T-helper 17 cell (primary cell): ENCODE results near the gene PARD3. TPM values are rescaled to one million over a fixed set of nuclear protein-coding genes. Genes with fewer than 3 reads are reported as not detected.

Experiments
- ATAC-seq: fragments of 150-1000 bp; cut with Tn5 transposase; 2 replicates; pipeline ENCODE4 v1.10.0; 2021; ENCODE audit warnings: mild to moderate bottlenecking, moderate library complexity
- DNase-seq, 3 donors: peaks; one replicate each; pipeline versions ENCODE4 v3.0.0 to v3.0.0-alpha.2; 2020 to 2021
- H3K9me3 ChIP-seq: one replicate; pipeline ENCODE4 v1.7.0; 2013; ENCODE audit warnings: low read length, mild to moderate bottlenecking; ENCODE audit not compliant: control insufficient read depth, poor library complexity, severe bottlenecking
- H3K27ac Mint-ChIP-seq: one replicate; pipeline ENCODE4 v1.8.0; 2022; ENCODE audit warnings: mild to moderate bottlenecking, moderate library complexity, mixed read lengths
- H3K27me3 Mint-ChIP-seq: one replicate; pipeline ENCODE4 v1.8.0; 2022; ENCODE audit warnings: mixed read lengths
- H3K36me3 Mint-ChIP-seq: one replicate; pipeline ENCODE4 v1.8.0; 2022; ENCODE audit warnings: low read depth, mixed read lengths
- H3K4me1 Mint-ChIP-seq: one replicate; pipeline ENCODE4 v1.8.0; 2022; ENCODE audit warnings: mild to moderate bottlenecking, mixed read lengths
- H3K4me3 Mint-ChIP-seq: one replicate; pipeline ENCODE4 v1.8.0; 2022; ENCODE audit warnings: mild to moderate bottlenecking, moderate library complexity, mixed read lengths
- total RNA-seq, 4 donors: library from RNA in 2 of 4; stranded (reverse) in 2 of 4; gene quantifications; one replicate each; pipeline ENCODE4 v1.2.3 and lab custom pipeline; 2022 to 2026

PARD3 gene
- total RNA-seq, 2 donors from 2014 or later, result 0.32 to 8.2 TPM

DNA sequence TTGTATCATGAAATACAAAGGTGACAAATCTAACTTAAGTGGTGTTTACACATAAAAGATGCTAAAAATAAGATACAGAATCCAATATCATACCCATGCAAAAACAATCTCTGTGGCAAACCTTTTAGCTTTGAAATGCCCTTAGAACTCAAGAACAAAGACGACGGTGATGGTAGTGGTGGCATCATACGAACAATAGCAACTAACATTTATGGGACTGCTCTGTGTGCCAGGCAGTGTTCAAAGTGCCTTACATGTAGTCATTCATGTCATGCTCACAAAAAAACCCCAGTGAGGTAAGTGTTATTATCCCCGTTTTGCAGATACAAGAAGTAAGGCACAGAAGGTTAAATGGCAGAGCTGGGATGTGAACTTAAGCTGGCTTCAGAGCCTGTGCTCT lies 563.9 kb downstream of the PARD3 start:
- Mint-ChIP-seq H3K36me3 (no peaks in the 10 kb centered on the region), H3K4me3 (no peak overlapping the region), H3K27me3 (peaks cover 2% of the 10 kb centered on the region), H3K27ac (no peak overlapping the region), H3K4me1 (peaks cover 4% of the 10 kb centered on the region)
- no peak for DNase-seq
- no peaks in the 10 kb centered on the region for H3K9me3 ChIP-seq
- ATAC-seq, result no peak

- Mint-ChIP-seq H3K27me3 (no peaks in the 10 kb centered on the region), H3K4me1 (peaks cover 4% of the 10 kb centered on the region), H3K27ac (no peak overlapping the region), H3K4me3 (no peak overlapping the region), H3K36me3 (no peaks in the 10 kb centered on the region)
- H3K9me3 ChIP-seq, result no peaks in the 10 kb centered on the region
- no peak for DNase-seq
- ATAC-seq, result no peak
Observed at GRCh38 chr10:34250722-34251121, 564.4 kb downstream of the PARD3 start.

- H3K9me3 ChIP-seq, result no peaks in the 10 kb centered on the region
- H3K4me1 Mint-ChIP-seq, result peaks cover 4% of the 10 kb centered on the region
- H3K27ac Mint-ChIP-seq, result peak overlapping the region; percentile 1
- H3K27me3 Mint-ChIP-seq, result no peaks in the 10 kb centered on the region
- no peak for DNase-seq
- ATAC-seq, result no peak
- H3K36me3 Mint-ChIP-seq, result no peaks in the 10 kb centered on the region
- no peak overlapping the region for H3K4me3 Mint-ChIP-seq
Observed at GRCh38 chr10:34249634-34250033, 565.5 kb downstream of the PARD3 start.

GRCh38 chr10:34247560-34247959 lies 567.5 kb downstream of the PARD3 start:
- DNase-seq, result no peak
- H3K9me3 ChIP-seq, result no peaks in the 10 kb centered on the region
- ATAC-seq, result no peak
- Mint-ChIP-seq H3K4me1 (peaks cover 4% of the 10 kb centered on the region), H3K27ac (no peak overlapping the region), H3K27me3 (no peaks in the 10 kb centered on the region), H3K36me3 (no peaks in the 10 kb centered on the region), H3K4me3 (no peak overlapping the region)

- Mint-ChIP-seq H3K36me3 (no peaks in the 10 kb centered on the region), H3K4me3 (no peak overlapping the region), H3K27me3 (peaks cover 9% of the 10 kb centered on the region), H3K27ac (no peak overlapping the region), H3K4me1 (no peaks in the 10 kb centered on the region)
- no peak for DNase-seq
- no peaks in the 10 kb centered on the region for H3K9me3 ChIP-seq
- no peak for ATAC-seq
Observed at GRCh38 chr10:34244756-34245484, 570.2 kb downstream of the PARD3 start.

- DNase-seq, result no peak
- H3K9me3 ChIP-seq, result no peaks in the 10 kb centered on the region
- no peak overlapping the region for H3K4me3 Mint-ChIP-seq
- ATAC-seq, result no peak
- H3K27me3 Mint-ChIP-seq, result peaks cover 14% of the 10 kb centered on the region
- H3K27ac Mint-ChIP-seq, result no peak overlapping the region
- no peaks in the 10 kb centered on the region for H3K36me3 Mint-ChIP-seq
- no peaks in the 10 kb centered on the region for H3K4me1 Mint-ChIP-seq
Observed at GRCh38 chr10:34241226-34242000, 573.7 kb downstream of the PARD3 start.

GRCh38 chr10:34240039-34240438 lies 575.1 kb downstream of the PARD3 start:
- no peaks in the 10 kb centered on the region for H3K36me3 Mint-ChIP-seq
- H3K9me3 ChIP-seq, result no peaks in the 10 kb centered on the region
- H3K27ac Mint-ChIP-seq, result no peak overlapping the region
- no peak for ATAC-seq
- no peak overlapping the region for H3K4me3 Mint-ChIP-seq
- H3K4me1 Mint-ChIP-seq, result no peaks in the 10 kb centered on the region
- peaks cover 24% of the 10 kb centered on the region for H3K27me3 Mint-ChIP-seq
- DNase-seq, result no peak

DNA sequence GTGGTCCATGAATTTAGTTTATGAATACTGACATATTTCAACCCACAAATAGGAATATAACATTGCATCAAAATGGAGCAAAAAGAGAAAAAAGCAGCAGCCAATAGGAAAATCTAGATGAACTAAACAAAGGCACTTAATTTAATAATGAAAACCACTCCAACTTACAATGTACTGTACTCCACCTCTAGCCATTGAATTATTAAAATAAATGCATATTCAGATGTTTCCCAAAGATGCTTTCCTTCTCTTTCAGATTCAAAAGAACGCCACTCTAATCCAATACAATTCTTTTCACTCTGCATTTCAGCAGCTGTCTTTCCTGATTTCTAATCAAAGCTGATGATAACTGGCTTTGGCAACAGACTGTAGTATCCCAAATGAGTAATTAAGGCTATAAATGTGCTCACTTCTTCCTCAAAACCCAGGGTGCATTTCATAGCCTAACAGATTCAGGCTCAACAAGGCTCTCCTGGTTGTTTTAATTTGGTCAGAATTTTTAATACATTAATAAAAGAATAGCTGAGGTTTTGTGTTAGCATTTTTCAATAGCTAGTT lies 577.1 kb downstream of the PARD3 start:
- ATAC-seq, result no peak
- no peaks in the 10 kb centered on the region for H3K36me3 Mint-ChIP-seq
- no peaks in the 10 kb centered on the region for H3K9me3 ChIP-seq
- no peak for DNase-seq
- H3K4me3 Mint-ChIP-seq, result no peak overlapping the region
- no peak overlapping the region for H3K27ac Mint-ChIP-seq
- peaks cover 24% of the 10 kb centered on the region for H3K27me3 Mint-ChIP-seq
- H3K4me1 Mint-ChIP-seq, result no peaks in the 10 kb centered on the region

DNA sequence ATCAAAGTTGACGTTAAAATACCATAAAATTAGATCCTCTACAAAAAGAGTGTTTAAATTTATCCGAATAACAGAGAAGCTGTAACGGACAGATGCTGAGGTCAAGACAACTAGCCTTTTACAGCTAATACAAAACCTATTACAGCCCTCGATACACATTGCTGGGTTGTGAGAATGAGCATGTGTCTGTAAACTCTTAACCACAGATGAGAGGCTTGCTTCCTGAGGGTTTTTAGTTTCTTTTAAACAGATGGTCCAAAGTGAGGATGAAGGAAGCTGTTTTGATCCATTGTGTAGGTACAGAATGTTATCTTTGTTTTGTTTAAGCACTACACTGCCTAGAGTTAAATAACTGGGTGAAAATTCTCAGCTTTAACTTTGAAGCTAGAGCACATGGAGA lies 578.2 kb downstream of the PARD3 start:
- H3K27me3 Mint-ChIP-seq, result peaks cover 24% of the 10 kb centered on the region
- no peak overlapping the region for H3K27ac Mint-ChIP-seq
- ATAC-seq, result no peak
- H3K4me1 Mint-ChIP-seq, result no peaks in the 10 kb centered on the region
- no peak for DNase-seq
- no peak overlapping the region for H3K4me3 Mint-ChIP-seq
- H3K36me3 Mint-ChIP-seq, result no peaks in the 10 kb centered on the region
- no peaks in the 10 kb centered on the region for H3K9me3 ChIP-seq

GRCh38 chr10:34235164-34235832 lies 579.8 kb downstream of the PARD3 start:
- no peaks in the 10 kb centered on the region for H3K36me3 Mint-ChIP-seq
- no peak for DNase-seq
- H3K27ac Mint-ChIP-seq, result no peak overlapping the region
- H3K4me3 Mint-ChIP-seq, result no peak overlapping the region
- no peak for ATAC-seq
- peaks cover 15% of the 10 kb centered on the region for H3K27me3 Mint-ChIP-seq
- H3K9me3 ChIP-seq, result no peaks in the 10 kb centered on the region
- no peaks in the 10 kb centered on the region for H3K4me1 Mint-ChIP-seq

DNA sequence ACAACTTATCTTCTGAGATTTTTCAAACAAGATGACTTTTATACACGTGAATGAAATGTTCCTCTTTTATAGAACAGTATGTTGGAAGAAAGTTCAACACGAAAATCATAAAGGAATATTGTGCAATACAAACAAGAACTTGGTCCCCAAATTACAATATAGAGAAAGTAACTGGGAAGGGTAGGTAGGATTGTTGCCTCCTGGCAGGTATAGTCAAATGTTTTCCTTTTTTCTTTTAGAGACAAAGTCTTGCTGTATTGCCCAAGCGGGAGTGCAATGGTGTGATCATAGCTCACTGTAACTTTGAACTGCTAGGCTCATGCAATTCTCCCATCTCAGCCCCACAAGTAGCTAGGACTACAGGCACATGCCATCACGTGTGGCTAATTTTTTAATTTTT lies 582.6 kb downstream of the PARD3 start:
- ATAC-seq (no peak), DNase-seq (no peak)
- H3K9me3 ChIP-seq, result no peaks in the 10 kb centered on the region
- no peak overlapping the region for H3K27ac Mint-ChIP-seq
- H3K4me1 Mint-ChIP-seq, result no peaks in the 10 kb centered on the region
- H3K4me3 Mint-ChIP-seq, result no peak overlapping the region
- H3K36me3 Mint-ChIP-seq, result no peaks in the 10 kb centered on the region
- peaks cover 22% of the 10 kb centered on the region for H3K27me3 Mint-ChIP-seq

DNA sequence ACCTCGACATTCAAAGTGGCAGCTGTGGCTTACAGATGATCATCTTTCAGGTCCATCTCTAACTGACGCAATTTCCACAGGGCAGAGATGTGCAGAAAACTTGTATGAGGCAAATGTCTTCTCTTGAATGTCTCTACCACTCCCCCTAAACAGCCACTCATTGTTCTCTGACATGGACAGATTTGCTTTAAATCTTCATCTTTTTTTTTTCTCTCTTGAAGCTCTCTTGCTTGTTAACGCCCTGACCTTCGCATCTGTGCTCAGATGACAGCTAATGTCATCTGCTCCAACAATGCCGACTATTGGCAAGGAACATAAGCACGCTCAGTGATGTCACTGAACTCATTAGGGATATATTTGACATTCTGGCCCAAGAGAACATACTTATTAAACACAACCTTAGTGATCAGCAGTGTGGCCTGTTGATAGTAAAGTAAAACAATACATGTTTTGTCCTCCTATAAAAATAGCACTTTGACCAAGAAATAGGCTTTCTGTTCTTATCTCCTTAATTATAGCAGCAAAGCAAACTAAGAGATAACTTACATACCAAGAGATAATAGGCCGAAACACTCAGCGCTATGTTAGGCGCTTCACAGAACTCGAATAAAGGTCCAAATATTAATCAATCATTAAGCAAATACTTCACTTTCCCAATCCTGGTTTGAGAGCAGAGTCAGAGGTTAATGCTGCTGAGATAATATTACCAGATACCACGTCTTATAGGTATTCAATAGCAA lies 583.5 kb downstream of the PARD3 start:
- Mint-ChIP-seq H3K27me3 (peaks cover 22% of the 10 kb centered on the region), H3K4me3 (no peak overlapping the region), H3K27ac (no peak overlapping the region), H3K36me3 (no peaks in the 10 kb centered on the region), H3K4me1 (no peaks in the 10 kb centered on the region)
- H3K9me3 ChIP-seq, result no peaks in the 10 kb centered on the region
- no peak for ATAC-seq
- DNase-seq, result no peak

GRCh38 chr10:34229917-34230316 lies 585.2 kb downstream of the PARD3 start:
- H3K36me3 Mint-ChIP-seq, result no peaks in the 10 kb centered on the region

More at GRCh38 chr10:34229917-34230316, 585.2 kb downstream of the PARD3 start:
- no peak overlapping the region for H3K4me3 Mint-ChIP-seq
- H3K4me1 Mint-ChIP-seq, result no peaks in the 10 kb centered on the region
- no peak overlapping the region for H3K27ac Mint-ChIP-seq
- ATAC-seq, result no peak
- peaks cover 18% of the 10 kb centered on the region for H3K27me3 Mint-ChIP-seq
- no peaks in the 10 kb centered on the region for H3K9me3 ChIP-seq
- DNase-seq, result no peak
